ENCODE measurements around the gene CDCA3. TPM values are rescaled to one million over a fixed set of nuclear protein-coding genes. Genes with fewer than 3 reads are reported as not detected.

Gene CDCA3
- total RNA-seq, 2 experiments from 2014 or later, result 151 to 222 TPM

DNA sequence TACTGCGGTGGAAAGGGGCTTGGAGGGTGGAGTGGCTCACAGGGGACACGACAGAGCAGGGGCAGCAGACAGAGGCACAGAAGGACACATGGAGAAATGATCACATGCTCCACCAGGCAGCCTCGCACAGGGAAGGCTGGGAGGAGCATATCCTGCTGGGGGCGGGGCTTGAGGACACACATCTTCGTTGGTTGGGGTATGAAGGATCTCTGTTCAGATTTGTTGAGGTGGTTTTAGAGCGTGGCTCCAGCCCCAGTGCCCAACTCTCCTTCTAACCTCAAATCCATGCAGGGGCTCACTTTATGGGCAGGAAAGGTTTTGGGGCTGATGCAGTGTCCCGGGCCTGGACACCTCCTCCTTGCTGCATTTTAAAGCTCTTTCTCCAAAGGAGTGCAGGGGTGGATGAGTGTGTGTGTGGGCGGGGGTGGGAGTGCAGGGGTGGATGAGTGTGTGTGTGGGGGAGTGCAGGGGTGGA lies 23.6 kb downstream of the CDCA3 start:
- intact Hi-C loops (cut with micrococcal nuclease; ENCODE audit: unreplicated experiment), result loop anchor here (5.0 kb wide), 2 partner anchors 45 to 270 kb away; partner anchors contain the start of gene IFFO1
- Histone ChIP-seq H2AFZ (ENCODE audit: low read length) (no peak overlapping the region), H4K20me1 (ENCODE audit: insufficient read depth, low read length) (no peaks in the 10 kb centered on the region), H3K4me3 (ENCODE audit: low read depth, low read length, poor library complexity, severe bottlenecking) (no peak overlapping the region), H3K27ac (ENCODE audit: low read depth, low read length, poor library complexity, severe bottlenecking) (no peak overlapping the region), H3K4me2 (ENCODE audit: low read length) (peak overlapping the region; percentile 30; the same call in 1 of the 2 replicates), H3K4me1 (ENCODE audit: insufficient read depth, low read length, poor library complexity, severe bottlenecking) (peaks cover 26% of the 10 kb centered on the region), H3K36me3 (ENCODE audit: insufficient read depth, low read length) (no peaks in the 10 kb centered on the region), H3K9me2 (ENCODE audit: insufficient read depth, low read length) (no peaks in the 10 kb centered on the region), H3K9me3 (ENCODE audit: low read length) (no peaks in the 10 kb centered on the region), H3K79me2 (ENCODE audit: insufficient read depth, low read depth, low read length) (no peaks in the 10 kb centered on the region)
- no TSS peak for BruUV-seq (replicated peaks)
- ChIA-PET POLR2A (no interaction called here), CTCF (ENCODE audit: unreplicated experiment) (no interaction called here)
- TF ChIP-seq, protein P1, sequence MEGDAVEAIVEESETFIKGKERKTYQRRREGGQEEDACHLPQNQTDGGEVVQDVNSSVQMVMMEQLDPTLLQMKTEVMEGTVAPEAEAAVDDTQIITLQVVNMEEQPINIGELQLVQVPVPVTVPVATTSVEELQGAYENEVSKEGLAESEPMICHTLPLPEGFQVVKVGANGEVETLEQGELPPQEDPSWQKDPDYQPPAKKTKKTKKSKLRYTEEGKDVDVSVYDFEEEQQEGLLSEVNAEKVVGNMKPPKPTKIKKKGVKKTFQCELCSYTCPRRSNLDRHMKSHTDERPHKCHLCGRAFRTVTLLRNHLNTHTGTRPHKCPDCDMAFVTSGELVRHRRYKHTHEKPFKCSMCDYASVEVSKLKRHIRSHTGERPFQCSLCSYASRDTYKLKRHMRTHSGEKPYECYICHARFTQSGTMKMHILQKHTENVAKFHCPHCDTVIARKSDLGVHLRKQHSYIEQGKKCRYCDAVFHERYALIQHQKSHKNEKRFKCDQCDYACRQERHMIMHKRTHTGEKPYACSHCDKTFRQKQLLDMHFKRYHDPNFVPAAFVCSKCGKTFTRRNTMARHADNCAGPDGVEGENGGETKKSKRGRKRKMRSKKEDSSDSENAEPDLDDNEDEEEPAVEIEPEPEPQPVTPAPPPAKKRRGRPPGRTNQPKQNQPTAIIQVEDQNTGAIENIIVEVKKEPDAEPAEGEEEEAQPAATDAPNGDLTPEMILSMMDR (conservative IDR thresholded peaks at IDR 0.05; ENCODE audit: low read length), result no peak
- no peak for TF ChIP-seq EZH2phosphoT487 (IDR thresholded peaks at IDR 0.05; ENCODE audit: borderline replicate concordance, low read depth, low read length)
- peak; percentile 47 for DNase-seq (ENCODE audit: low spot score)

GRCh38 chr12:6826734-6827436 lies 24.2 kb downstream of the CDCA3 start:
- H3K4me2 ChIP-seq (ENCODE audit: low read length), result no peak overlapping the region
- H3K9me2 ChIP-seq (ENCODE audit: insufficient read depth, low read length), result no peaks in the 10 kb centered on the region
- no peak overlapping the region for H3K4me3 ChIP-seq (ENCODE audit: low read depth, low read length, poor library complexity, severe bottlenecking)
- H3K4me1 ChIP-seq (ENCODE audit: insufficient read depth, low read length, poor library complexity, severe bottlenecking), result peaks cover 26% of the 10 kb centered on the region
- CTCF ChIA-PET (ENCODE audit: unreplicated experiment), result interaction anchor here (1.1 kb wide), 1 partner anchor 16 kb away, joined by 4 read pairs; no protein-coding TSS in a partner anchor
- DNase-seq (ENCODE audit: low spot score), result no peak
- no peaks in the 10 kb centered on the region for H3K79me2 ChIP-seq (ENCODE audit: insufficient read depth, low read depth, low read length)
- no TSS peak for BruUV-seq (replicated peaks)
- H2AFZ ChIP-seq (ENCODE audit: low read length), result no peak overlapping the region
- no peaks in the 10 kb centered on the region for H3K36me3 ChIP-seq (ENCODE audit: insufficient read depth, low read length)
- intact Hi-C loops (cut with micrococcal nuclease; ENCODE audit: unreplicated experiment), result loop anchor here (5.0 kb wide), 2 partner anchors 45 to 270 kb away; partner anchors contain the start of gene IFFO1
- TF ChIP-seq, protein P1 (conservative IDR thresholded peaks at IDR 0.05; ENCODE audit: low read length), result no peak
- TF ChIP-seq EZH2phosphoT487 (IDR thresholded peaks at IDR 0.05; ENCODE audit: borderline replicate concordance, low read depth, low read length), result no peak
- no peak overlapping the region for H3K27ac ChIP-seq (ENCODE audit: low read depth, low read length, poor library complexity, severe bottlenecking)
- POLR2A ChIA-PET, result interaction anchor here (1.3 kb wide), 1 partner anchor 13 kb away, joined by 3 read pairs; no protein-coding TSS in a partner anchor
- no peaks in the 10 kb centered on the region for H4K20me1 ChIP-seq (ENCODE audit: insufficient read depth, low read length)
- H3K9me3 ChIP-seq (ENCODE audit: low read length), result no peaks in the 10 kb centered on the region

Measured in OCI-LY7 (cell line).